ENCODE measurements around the gene ABCG1.
A peak's percentile ranks its signal among the peaks of the same experiment; 100 is the strongest.

The ABCG1 gene

DNA sequence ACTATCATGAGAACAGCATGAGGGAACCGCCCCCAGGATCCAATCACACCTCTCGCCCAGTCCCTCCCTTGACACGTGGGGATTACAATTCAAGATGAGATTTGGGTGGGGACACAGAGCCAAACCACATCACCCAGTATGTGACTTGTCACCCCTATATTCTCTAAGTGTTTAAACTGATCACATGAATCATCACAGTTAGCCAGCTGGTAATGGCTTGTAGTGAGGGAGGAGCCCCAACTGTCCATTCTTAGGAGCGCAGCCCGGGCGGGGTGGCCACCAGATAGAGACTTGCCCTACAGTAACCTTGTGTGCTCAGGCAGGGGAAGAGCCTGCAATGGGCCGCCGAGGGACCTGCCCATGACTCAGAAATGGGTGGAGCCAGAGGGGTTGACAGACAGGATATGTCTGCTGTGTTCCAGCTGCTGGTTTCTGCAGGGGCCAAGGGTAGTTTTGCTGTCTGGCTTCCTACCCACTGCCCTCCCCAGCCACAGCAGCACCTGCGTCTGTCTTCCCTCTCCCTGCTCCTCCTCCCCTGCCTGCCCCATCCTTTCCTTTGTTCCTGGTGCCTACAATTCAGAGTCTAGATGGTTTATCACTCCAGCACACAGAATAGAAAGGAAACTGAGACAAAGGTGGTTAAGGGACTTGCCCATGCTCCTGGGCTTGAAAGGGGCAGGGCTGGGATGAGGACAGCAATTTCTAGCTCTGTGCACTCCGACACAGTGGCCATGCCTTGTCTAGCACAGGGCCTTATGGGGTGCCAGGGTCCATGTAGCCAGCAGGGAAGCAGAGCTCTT, 9.2 kb downstream of the ABCG1 start:
- ATAC-seq (replicated peaks) (peak; percentile 93 to 95), DNase-seq (peak; percentile 87)
- H3K27me3 Mint-ChIP-seq: no peaks in the 10 kb centered on the region
- H3K36me3 Mint-ChIP-seq: peaks cover 12 to 15% of the 10 kb centered on the region in 2 donors
- H3K4me1 Mint-ChIP-seq: peaks cover 38 to 68% of the 10 kb centered on the region in 2 donors
- peaks cover 5 to 6% of the 10 kb centered on the region in 2 donors for H3K9me3 Mint-ChIP-seq
- peak overlapping the region; percentile 59 to 79 for H3K4me3 Mint-ChIP-seq
- peak overlapping the region; percentile 87 for H3K27ac Mint-ChIP-seq

- H3K4me1 Mint-ChIP-seq: peaks cover 38 to 68% of the 10 kb centered on the region in 2 donors
- DNase-seq: no peak
- peaks cover 5 to 6% of the 10 kb centered on the region in 2 donors for H3K9me3 Mint-ChIP-seq
- ATAC-seq (replicated peaks): no peak
- H3K36me3 Mint-ChIP-seq: peaks cover 10 to 15% of the 10 kb centered on the region in 2 donors
- H3K27me3 Mint-ChIP-seq: no peaks in the 10 kb centered on the region
- H3K4me3 Mint-ChIP-seq: no peak overlapping the region
- peak overlapping the region; percentile 87 for H3K27ac Mint-ChIP-seq
These were observed 9.8 kb downstream of the ABCG1 start for GRCh38 chr21:42228709-42229220.

DNA sequence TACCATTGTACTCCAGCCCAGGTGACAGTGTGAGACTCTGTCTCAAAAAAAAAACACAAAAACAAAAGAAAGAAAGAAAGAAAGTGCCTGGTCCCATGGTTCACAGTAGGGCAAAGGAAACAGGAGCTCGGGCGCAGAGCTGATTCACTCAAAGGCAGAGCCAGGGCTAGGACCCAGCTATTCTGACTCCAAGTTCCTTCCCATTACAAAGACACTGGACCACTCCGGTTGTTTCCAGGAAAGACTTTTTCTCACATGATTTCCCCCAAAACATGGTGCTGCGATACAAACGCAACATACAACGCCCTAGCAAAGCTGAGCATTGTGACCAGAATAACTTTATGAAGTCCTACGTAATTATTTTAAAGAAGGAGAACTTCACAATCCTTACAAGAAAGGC, 10.7 kb downstream of the ABCG1 start:
- Mint-ChIP-seq H3K36me3 (peaks cover 10 to 15% of the 10 kb centered on the region in 2 donors), H3K27ac (peak overlapping the region; percentile 59), H3K4me3 (no peak overlapping the region)

GRCh38 chr21:42230178-42230577, 11.2 kb downstream of the ABCG1 start:
- Mint-ChIP-seq H3K4me1 (peaks cover 47 to 83% of the 10 kb centered on the region in 2 donors), H3K27ac (no peak overlapping the region), H3K4me3 (no peak overlapping the region), H3K9me3 (peaks cover 5 to 6% of the 10 kb centered on the region in 2 donors), H3K36me3 (peaks cover 10 to 15% of the 10 kb centered on the region in 2 donors), H3K27me3 (no peaks in the 10 kb centered on the region)
- ATAC-seq (replicated peaks) (no peak), DNase-seq (no peak)

More for the DNA sequence above, 10.7 kb downstream of the ABCG1 start:
- no peak for DNase-seq
- ATAC-seq (replicated peaks): no peak
- Mint-ChIP-seq H3K4me1 (peaks cover 44 to 78% of the 10 kb centered on the region in 2 donors), H3K9me3 (peaks cover 5 to 6% of the 10 kb centered on the region in 2 donors), H3K27me3 (no peaks in the 10 kb centered on the region)

DNA sequence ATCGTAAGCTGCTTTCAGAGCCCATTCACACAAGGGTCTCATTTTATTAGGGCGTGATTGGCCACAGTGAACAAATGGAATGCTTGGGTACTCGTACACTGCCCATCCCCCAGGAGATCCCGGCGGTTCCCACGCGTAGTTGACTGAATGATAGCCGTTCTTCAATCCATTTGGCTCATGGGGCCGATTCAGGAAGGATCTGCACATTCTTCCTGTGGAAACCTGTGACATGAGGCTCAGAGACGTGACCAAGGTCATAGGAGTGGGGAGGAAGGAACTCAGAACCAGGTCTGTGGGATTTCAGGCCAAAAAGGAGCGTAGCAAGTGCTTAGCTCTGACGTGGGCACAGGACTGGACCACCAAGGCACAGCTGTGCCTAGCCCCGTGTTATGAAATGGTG, 11.7 kb downstream of the ABCG1 start:
- ATAC-seq (replicated peaks): no peak
- peaks cover 49 to 84% of the 10 kb centered on the region in 2 donors for H3K4me1 Mint-ChIP-seq
- H3K4me3 Mint-ChIP-seq: no peak overlapping the region
- peaks cover 5 to 6% of the 10 kb centered on the region in 2 donors for H3K9me3 Mint-ChIP-seq
- peak overlapping the region; percentile 51 for H3K27ac Mint-ChIP-seq
- peaks cover 9 to 13% of the 10 kb centered on the region in 2 donors for H3K36me3 Mint-ChIP-seq
- no peak for DNase-seq
- no peaks in the 10 kb centered on the region for H3K27me3 Mint-ChIP-seq

DNA sequence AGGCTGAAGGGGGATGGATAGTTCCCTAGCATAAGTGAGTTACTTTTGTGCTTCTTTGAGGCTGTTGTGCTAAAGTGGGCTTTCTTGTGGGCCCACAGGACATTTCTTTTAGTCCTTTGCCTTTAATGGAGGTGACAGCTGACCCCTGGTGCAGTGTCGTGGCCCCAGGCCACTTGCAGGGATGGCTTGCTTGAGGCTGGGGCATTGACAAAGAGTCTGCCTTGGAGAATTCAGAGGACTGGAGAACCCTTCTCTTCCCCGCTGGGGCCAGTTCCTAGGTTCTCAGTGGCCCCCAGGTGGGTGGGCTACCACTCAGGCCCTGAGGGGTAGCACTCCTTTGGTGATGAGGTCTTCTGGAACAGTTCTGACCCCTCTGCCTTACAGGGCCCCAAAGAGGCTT, 12.8 kb downstream of the ABCG1 start:
- no peak for DNase-seq
- peaks cover 8% of the 10 kb centered on the region in 2 donors for H3K36me3 Mint-ChIP-seq
- peaks cover 5 to 6% of the 10 kb centered on the region in 2 donors for H3K9me3 Mint-ChIP-seq
- no peak overlapping the region for H3K4me3 Mint-ChIP-seq
- peaks cover 52 to 94% of the 10 kb centered on the region in 2 donors for H3K4me1 Mint-ChIP-seq
- no peak for ATAC-seq (replicated peaks)
- H3K27me3 Mint-ChIP-seq: no peaks in the 10 kb centered on the region
- no peak overlapping the region for H3K27ac Mint-ChIP-seq

- DNase-seq: no peak
- peaks cover 5% of the 10 kb centered on the region in 2 donors for H3K9me3 Mint-ChIP-seq
These were observed 13.4 kb downstream of the ABCG1 start for GRCh38 chr21:42232176-42232825.

DNA sequence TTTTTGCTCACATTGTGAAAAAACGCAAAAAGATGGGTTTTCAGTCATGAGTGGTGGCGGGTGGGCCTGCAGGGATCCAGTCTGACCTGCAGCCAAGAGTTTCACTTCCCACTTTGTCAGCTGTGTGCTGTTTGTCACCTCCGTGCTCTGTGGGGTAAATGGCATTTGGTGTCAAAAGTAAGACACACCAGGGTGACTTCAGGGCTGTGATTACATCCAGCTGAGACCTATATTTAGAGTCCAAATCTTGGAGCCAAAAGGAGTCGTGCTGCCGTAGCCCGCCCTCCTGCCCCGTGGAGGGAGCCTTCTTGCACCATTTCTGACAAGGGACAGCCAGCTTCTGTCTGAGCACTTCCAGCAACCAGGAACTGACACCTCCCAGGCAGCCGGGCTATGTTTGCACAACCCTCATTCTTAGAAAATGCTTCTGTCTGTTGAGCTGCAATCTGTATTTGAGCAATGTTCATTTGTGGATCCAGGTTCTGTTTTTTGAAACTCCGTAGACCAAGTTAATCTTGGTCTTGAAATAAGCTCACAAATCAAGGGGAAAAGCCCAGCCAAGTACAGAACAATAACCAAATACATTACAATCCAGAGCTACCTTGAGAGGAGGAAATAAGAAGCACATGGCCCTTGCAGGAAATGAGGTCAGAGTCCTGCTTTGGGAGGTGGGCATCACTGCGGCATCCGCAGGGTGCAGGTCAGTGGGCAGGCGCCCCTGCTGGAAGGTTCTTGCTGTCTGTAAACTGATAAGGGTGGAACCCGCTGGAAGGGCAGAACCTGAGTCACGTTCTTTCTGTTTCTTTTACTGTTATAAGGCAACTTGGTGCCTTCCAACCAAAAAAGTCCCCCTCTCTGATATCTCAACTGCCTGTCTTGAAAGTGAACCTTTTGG, 14.4 kb downstream of the ABCG1 start:
- peaks cover 50 to 99% of the 10 kb centered on the region in 2 donors for H3K4me1 Mint-ChIP-seq
- H3K9me3 Mint-ChIP-seq: no peaks in the 10 kb centered on the region
- H3K27me3 Mint-ChIP-seq: no peaks in the 10 kb centered on the region
- peak overlapping the region; percentile 97 for H3K27ac Mint-ChIP-seq
- peak overlapping the region; percentile 55 to 86 for H3K4me3 Mint-ChIP-seq
- no peaks in the 10 kb centered on the region for H3K36me3 Mint-ChIP-seq
- ATAC-seq (replicated peaks): peak; percentile 75 to 81
- peak; percentile 80 for DNase-seq

More at GRCh38 chr21:42232176-42232825, 13.4 kb downstream of the ABCG1 start:
- Mint-ChIP-seq H3K27ac (peak overlapping the region; percentile 97), H3K36me3 (peaks cover 5 to 6% of the 10 kb centered on the region in 2 donors), H3K27me3 (no peaks in the 10 kb centered on the region), H3K4me3 (peak overlapping the region in 1 of 2 donors; percentile 55), H3K4me1 (peaks cover 57 to 100% of the 10 kb centered on the region in 2 donors)
- no peak for ATAC-seq (replicated peaks)

DNA sequence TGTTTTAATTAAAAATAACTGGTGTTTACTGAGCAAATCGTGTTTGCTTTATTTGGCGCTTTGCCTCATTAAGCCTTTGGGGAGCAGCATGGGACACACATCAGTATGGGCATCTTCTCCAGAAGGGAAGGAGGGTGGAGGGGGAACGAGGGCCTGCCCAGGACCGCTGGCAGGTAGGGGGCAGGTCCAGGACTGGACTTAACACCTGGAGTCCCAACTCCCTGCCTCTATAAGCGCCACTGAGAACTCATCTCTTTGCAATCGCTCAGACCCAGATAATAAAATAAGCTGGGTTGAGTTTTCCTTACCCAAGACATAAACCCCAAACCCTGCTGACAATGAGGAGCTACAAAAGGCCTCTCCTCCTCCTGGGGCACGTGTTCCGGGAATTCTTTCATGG, 15.1 kb downstream of the ABCG1 start:
- H3K9me3 Mint-ChIP-seq: no peaks in the 10 kb centered on the region
- H3K27me3 Mint-ChIP-seq: no peaks in the 10 kb centered on the region
- H3K36me3 Mint-ChIP-seq: no peaks in the 10 kb centered on the region
- ATAC-seq (replicated peaks): no peak
- peak overlapping the region; percentile 97 for H3K27ac Mint-ChIP-seq
- peaks cover 50 to 98% of the 10 kb centered on the region in 2 donors for H3K4me1 Mint-ChIP-seq
- DNase-seq: no peak
- peak overlapping the region; percentile 72 to 86 for H3K4me3 Mint-ChIP-seq

- H3K4me1 Mint-ChIP-seq: peaks cover 47 to 93% of the 10 kb centered on the region in 2 donors
- peak overlapping the region; percentile 97 for H3K27ac Mint-ChIP-seq
- DNase-seq (peak; percentile 75), ATAC-seq (replicated peaks) (peak; percentile 49 to 57)
- no peaks in the 10 kb centered on the region for H3K9me3 Mint-ChIP-seq
- H3K36me3 Mint-ChIP-seq: no peaks in the 10 kb centered on the region
- H3K27me3 Mint-ChIP-seq: no peaks in the 10 kb centered on the region
- peak overlapping the region; percentile 75 to 86 for H3K4me3 Mint-ChIP-seq
These were observed 15.7 kb downstream of the ABCG1 start for GRCh38 chr21:42234464-42235241.

DNA sequence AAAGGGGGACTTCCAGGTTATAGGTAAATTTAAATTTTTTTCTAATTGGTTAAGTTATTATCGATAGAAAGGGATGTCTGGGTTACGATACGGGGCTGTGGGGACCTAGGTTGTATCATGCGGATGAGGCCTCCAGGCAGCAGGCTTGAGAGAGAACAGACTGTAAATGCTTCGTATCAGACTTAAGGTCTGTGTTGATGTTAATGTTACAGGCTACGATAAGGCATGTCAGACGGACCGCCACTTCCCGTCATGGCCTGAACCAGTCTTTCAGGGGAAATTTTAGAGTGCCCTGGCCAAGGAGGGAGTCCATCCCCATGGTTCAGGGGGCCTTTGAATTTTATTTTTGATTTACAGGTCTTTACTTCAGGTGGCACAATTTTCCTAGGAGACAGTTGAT, 16.7 kb downstream of the ABCG1 start:
- H3K36me3 Mint-ChIP-seq: no peaks in the 10 kb centered on the region

DNA sequence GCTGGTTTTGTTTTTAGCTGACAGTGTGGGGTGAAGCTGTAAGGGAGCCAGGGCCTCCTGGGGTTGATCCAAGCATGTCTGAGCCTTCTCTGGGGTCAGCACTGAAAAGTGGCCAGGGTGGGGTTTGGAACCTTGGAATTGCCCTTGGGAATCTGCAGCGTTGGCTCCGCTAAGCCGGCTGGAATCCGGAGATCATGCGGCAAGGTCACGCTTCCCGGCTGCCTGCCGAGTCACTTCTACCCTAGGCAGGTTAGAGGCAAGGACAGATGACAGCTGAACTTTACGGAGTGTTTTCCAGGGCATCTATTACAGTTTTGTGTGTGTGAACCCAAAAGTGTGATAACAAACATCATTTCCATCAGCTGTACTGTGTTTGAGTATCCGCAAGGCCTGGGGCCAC, 17.1 kb downstream of the ABCG1 start:
- ATAC-seq (replicated peaks) (no peak), DNase-seq (no peak)
- Mint-ChIP-seq H3K36me3 (no peaks in the 10 kb centered on the region), H3K4me1 (peaks cover 46 to 89% of the 10 kb centered on the region in 2 donors), H3K27ac (peak overlapping the region; percentile 93), H3K9me3 (no peaks in the 10 kb centered on the region), H3K27me3 (no peaks in the 10 kb centered on the region), H3K4me3 (peak overlapping the region; percentile 48 to 86)

More for the DNA sequence above, 16.7 kb downstream of the ABCG1 start:
- Mint-ChIP-seq H3K9me3 (no peaks in the 10 kb centered on the region), H3K27me3 (no peaks in the 10 kb centered on the region), H3K27ac (peak overlapping the region; percentile 93), H3K4me3 (peak overlapping the region; percentile 48 to 86), H3K4me1 (peaks cover 47 to 89% of the 10 kb centered on the region in 2 donors)
- no peak for DNase-seq
- no peak for ATAC-seq (replicated peaks)

DNA sequence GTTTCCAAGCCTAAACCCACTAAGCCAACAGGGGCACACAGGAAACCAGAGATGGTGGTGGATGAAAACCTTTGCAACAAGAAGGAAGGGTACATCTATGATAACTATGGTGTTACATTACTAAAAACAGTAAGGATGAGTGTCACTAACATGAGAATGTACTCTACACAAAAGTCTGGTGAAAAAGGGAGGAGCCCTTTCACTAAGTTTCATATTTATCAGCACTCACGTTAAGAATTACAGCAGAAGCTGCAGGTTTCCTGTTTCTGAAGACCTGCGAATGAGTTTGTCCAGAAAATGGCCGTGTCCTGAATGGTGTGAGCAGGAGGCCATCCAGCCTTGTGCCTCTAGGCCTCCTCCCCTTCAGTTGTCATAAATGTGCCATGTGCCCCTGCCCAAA, 17.8 kb downstream of the ABCG1 start:
- Mint-ChIP-seq H3K27ac (peak overlapping the region; percentile 51), H3K9me3 (no peaks in the 10 kb centered on the region), H3K36me3 (no peaks in the 10 kb centered on the region), H3K4me3 (no peak overlapping the region), H3K27me3 (no peaks in the 10 kb centered on the region), H3K4me1 (peaks cover 46 to 86% of the 10 kb centered on the region in 2 donors)
- DNase-seq (no peak), ATAC-seq (replicated peaks) (no peak)
